HG03103 (cell line): ENCODE data around the gene SYNE2.

ENCODE experiments used
- ATAC-seq: cut with Tn5 transposase; IDR thresholded peaks from one replicate; pipeline ENCODE4 v1.9.1; 2021; ENCODE audit warnings: low read depth; ENCODE audit not compliant: unreplicated experiment

Gene SYNE2

DNA sequence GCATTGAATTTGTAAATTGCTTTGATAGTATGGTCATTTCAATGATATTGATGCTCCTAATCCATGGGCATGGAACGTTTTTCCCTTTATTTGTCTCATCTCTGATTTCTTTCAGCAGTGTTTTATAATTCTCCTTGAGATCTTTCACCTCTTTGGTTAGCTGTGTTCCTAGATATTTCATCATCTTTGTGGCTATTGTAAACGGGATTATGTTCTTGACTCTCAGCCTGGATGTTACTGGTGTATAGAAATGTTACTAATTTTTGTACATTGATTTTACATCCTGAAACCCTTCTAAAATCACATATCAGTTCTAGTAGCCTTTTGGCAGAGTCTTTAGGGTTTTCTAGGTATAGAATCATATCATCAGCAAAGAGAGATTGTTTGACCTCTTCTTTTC lies 52.6 kb downstream of the SYNE2 start:
- no peak for ATAC-seq

GRCh38 chr14:63908667-63909264 lies 56.0 kb downstream of the SYNE2 start:
- ATAC-seq, result no peak

- no peak for ATAC-seq
Observed at GRCh38 chr14:63909984-63910383, 57.2 kb downstream of the SYNE2 start.

- ATAC-seq, result no peak
Observed at GRCh38 chr14:63910583-63911363, 58.0 kb downstream of the SYNE2 start.

- no peak for ATAC-seq
Observed at GRCh38 chr14:63911404-63911803, 58.6 kb downstream of the SYNE2 start.

- ATAC-seq, result no peak
Observed at GRCh38 chr14:63912286-63912685, 59.5 kb downstream of the SYNE2 start.

DNA sequence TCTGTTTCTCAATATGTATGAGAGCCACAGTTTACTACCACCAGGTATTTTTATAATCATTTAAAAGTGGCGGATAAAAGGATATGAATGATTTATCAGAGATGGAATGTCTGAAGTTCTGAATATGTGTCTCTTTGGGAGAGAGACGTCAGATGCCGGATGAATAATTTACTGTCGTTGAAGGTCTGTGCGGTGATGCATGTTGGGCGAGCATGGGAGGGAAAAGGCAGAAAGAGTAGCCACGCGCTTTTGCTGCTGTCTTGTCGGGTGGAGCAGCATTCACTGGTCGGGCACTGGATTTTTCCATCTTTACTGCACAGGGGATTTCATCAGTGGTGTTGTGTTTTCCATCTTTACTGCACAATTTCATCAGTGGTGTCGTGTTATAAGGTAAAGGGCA lies 65.6 kb downstream of the SYNE2 start:
- no peak for ATAC-seq

GRCh38 chr14:63922696-63923421 lies 70.1 kb downstream of the SYNE2 start:
- ATAC-seq, result no peak

GRCh38 chr14:63923422-63923752 lies 70.6 kb downstream of the SYNE2 start:
- ATAC-seq, result no peak

- ATAC-seq, result no peak
Observed at GRCh38 chr14:63924375-63924774, 71.6 kb downstream of the SYNE2 start.

DNA sequence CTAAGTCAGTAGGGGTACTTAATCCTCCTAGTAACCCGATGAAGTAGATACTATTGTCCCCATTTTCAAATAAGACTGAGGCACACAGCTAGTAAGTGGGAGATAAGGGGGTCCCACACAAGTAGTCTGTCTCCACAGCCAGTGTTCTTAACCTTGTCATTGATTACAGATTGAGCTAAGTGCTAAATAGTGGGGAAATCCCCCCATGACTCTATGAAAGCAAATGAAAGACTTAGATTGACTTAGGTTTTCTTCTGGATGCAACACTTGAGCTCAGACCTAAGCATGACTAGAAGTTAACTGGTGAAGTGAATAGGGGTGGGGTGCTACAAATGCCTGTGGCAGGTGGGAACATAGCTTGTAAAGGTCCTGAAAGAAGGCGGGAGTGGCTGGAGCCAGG lies 73.8 kb downstream of the SYNE2 start:
- no peak for ATAC-seq

DNA sequence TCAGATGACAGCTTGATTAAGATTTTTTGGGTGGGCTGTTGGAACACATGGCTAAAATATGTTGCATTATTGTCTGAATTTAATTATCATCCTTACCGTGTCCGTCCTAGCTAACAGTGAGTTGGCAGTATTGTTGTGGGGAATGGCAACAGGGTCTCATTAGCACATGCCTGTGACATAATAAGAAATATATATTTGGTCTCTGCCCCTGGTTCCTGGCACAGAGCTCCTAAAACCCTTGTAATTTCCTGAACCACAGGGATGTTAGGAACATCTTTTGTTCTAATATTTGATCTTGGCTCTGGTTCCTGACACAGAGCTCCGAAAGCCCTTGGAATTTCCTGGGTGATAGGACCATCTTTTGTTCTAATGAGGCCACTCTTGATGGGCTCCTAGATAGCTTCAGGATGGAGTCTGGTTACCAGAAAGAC lies 76.0 kb downstream of the SYNE2 start:
- no peak for ATAC-seq

DNA sequence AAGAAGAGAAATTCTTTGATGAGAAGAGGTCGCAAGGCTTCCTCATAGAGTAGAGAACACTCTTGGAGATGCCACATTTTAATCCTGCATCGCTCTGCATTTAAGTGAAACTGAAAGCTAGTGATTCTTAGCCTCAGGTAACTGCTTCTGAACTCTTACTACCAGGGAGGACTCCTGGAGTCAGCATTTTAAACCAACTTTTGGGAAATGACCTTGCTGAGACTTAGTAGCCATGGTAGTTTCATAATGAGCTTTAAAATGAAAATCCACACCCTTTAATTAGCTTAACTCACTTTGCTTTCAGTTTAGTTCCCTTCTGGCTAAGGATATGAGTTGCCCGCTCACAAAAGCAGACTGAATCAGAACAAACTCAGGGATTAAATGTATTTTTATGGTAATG lies 80.3 kb downstream of the SYNE2 start:
- ATAC-seq, result no peak

- no peak for ATAC-seq
Observed at GRCh38 chr14:63933711-63934110, 80.9 kb downstream of the SYNE2 start.

DNA sequence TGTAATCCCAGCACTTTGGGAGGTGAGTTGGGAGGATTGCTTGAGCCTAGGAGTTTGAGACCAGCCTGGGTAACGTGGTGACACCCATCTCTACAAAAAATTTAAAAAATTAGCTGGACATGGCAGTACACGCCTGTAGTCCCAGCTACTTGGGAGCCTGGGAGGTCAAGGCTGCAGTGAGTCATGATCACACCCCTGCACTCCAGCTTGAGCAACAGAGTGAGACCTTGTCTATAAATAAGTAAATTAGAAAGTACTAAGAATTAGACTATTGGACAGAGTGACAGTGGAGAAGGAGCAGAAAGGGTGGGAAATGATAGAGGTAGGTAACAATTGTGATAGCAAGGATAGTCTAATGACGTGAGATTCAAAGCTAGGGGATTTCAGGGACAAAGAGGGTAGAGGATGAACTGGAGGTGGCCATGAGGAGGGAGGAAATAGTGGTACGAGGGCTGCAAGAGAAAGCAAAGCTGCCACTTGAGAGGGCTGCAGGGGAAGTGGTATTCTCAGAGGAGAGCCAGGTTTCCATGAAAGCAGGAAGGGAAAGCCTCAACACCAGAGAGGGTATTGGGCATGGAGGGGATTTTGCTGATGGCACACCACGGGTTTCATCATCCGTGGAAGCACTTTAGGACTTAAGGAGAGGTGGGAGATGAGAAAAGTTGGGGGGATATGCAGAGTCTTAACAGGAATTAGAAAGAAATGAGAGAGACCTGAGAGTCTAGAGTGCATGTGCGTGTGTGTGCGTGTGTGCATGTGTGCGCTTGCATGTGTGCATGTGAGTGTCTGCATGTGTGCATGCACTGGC lies 85.6 kb downstream of the SYNE2 start:
- ATAC-seq, result no peak

- no peak for ATAC-seq
Observed at GRCh38 chr14:63939006-63939270, 86.1 kb downstream of the SYNE2 start.

- ATAC-seq, result no peak
Observed at GRCh38 chr14:63940387-63940786, 87.6 kb downstream of the SYNE2 start.

DNA sequence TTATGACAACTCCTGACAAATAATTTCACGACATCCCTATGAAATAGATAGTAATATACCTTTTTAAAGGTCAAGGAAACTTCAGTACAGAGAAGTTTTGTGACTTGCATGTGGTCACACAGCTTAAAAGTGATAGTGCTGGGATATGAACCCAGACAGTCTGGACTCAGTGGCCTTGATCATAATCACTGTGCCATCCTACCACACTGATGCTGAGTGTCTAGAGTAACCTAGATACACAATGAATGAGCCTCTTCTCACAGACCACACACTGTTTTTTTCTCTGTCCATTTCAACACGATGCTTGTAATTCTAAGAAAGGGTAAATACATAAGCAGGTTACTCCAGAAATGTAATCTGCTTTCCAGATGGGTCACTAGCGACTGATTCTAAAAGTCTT lies 88.2 kb downstream of the SYNE2 start:
- ATAC-seq, result no peak

DNA sequence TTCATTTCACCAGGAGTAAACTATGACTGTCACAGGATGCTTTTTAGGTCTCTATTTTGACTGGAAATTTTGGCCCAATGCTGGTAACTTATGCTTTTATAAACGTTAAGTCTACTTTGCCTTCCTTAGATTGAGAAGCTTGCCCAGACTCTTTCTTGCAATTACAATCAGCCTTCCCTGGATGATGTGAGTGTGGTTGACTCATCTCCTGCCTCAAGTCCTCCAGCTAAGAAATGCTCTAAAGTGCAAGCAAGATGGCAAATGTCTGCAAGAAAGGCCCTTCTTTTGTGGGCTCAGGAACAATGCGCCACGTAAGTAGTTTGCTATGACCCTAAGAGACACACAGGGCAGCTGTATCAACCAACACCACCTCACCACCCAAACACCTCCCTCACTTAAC lies 96.9 kb downstream of the SYNE2 start:
- ATAC-seq, result no peak

GRCh38 chr14:63951021-63951420 lies 98.2 kb downstream of the SYNE2 start:
- ATAC-seq, result no peak

DNA sequence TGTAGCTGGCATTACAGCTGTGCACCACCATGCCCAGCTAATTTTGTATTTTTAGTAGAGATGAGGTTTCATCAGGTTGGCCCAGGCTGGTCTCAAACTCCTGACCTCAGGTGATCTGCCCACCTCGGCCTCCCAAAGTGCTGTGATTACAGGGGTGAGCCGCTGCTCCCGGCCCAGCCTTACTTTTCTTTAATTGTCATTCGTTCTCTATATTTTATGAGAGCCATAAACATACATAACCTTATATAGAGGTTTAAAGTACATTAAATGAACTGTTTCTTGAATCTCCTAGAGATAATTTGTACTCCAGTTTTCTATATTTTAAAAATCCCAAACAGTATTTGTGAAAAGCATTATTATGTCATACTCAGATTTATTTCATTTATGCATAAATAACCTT lies 98.6 kb downstream of the SYNE2 start:
- ATAC-seq, result no peak
